HCT116 (cell line): ENCODE results near the gene PICALM. TPM values are rescaled to one million over a fixed set of nuclear protein-coding genes. Genes with fewer than 3 reads are reported as not detected.

ENCODE experiments used
- ATAC-seq: fragments of 200-7000 bp; cut with Tn5 transposase; 2 replicates; pipeline ENCODE4 v1.9.1; 2020; ENCODE audit warnings: mild to moderate bottlenecking, moderate library complexity
- BruUV-seq: library from RNA; stranded (reverse); fragments of 400-500 nt; replicated peaks from 2 replicates; lab custom pipeline; 2021; lab: Mats Ljungman, UMichigan
- CTCF ChIA-PET: fragments of 300-600 bp; sonication (Branson Sonifier 250); formaldehyde crosslinking; loops from one replicate; lab custom pipeline; 2021; ENCODE audit warnings: antibody characterized with exemption; lab: Charles Lee
- POLR2A ChIA-PET: fragments of 300-600, 350-600 bp; sonication (Branson Sonifier 250); formaldehyde crosslinking; loops from one replicate; lab custom pipeline; 2021; ENCODE audit warnings: antibody characterized with exemption; lab: Charles Lee
- RAD21 ChIA-PET, 2 experiments: fragments of 300-600 bp; sonication (Branson Sonifier 250); formaldehyde crosslinking; loops; one replicate each; lab custom pipeline; 2023; ENCODE audit warnings: low total read pairs in 2 of 2; ENCODE audit not compliant: uncharacterized antibody in 2 of 2, unreplicated experiment in 2 of 2, low non-redundant PET in 1 of 2; lab: Charles Lee
- DNase-seq: peaks from one replicate; pipeline ENCODE4 v3.0.0-alpha.2; 2010; ENCODE audit warnings: low read depth, low spot score
- H2AFZ ChIP-seq: fragments of 200-600 bp; shearing (Covaris generic), sonication (generic); 2 replicates; pipeline ENCODE4 v1.6.1; 2017; ENCODE audit warnings: low read depth, mixed run types, mixed read lengths, antibody characterized with exemption, low read length; ENCODE audit not compliant: poor library complexity, severe bottlenecking
- H3K27ac ChIP-seq: 2 replicates; pipeline ENCODE4 v1.5.1; 2012; ENCODE audit warnings: low read depth, low read length
- H3K27me3 ChIP-seq: fragments of 200-600 bp; sonication (generic); 2 replicates; pipeline ENCODE4 v1.6.1; 2016; ENCODE audit warnings: mixed run types, low read length, mixed read lengths; ENCODE audit not compliant: insufficient read depth
- H3K36me3 ChIP-seq, 2 experiments: fragments of 200-500 bp in 1 of 2; fragments of 200-600 bp in 1 of 2; sonication (Bioruptor generic) in 1 of 2; sonication (generic) in 1 of 2; 2 replicates each; pipeline versions ENCODE4 v1.5.1 to v1.6.1; 2014 to 2016; ENCODE audit warnings: low read length in 2 of 2, inconsistent platforms in 1 of 2, mixed read lengths in 1 of 2, mixed run types in 1 of 2; ENCODE audit not compliant: insufficient read depth in 2 of 2, control insufficient read depth in 1 of 2
- H3K4me1 ChIP-seq, 2 experiments: fragments of 200-600 bp in 1 of 2; sonication (generic) in 1 of 2; 2 replicates each; pipeline versions ENCODE4 v1.5.1 to v1.6.1; 2012 to 2017; ENCODE audit warnings: low read length in 2 of 2, inconsistent platforms in 1 of 2, mild to moderate bottlenecking in 1 of 2, mixed read lengths in 1 of 2, mixed run types in 1 of 2, moderate library complexity in 1 of 2; ENCODE audit not compliant: insufficient read depth in 2 of 2, control insufficient read depth in 1 of 2
- H3K4me2 ChIP-seq: fragments of 200-600 bp; sonication (generic); 2 replicates; pipeline ENCODE4 v1.6.1; 2017; ENCODE audit warnings: mixed run types, low read length, mixed read lengths
- H3K4me3 ChIP-seq, 2 experiments: fragments of 200-600 bp in 1 of 2; sonication (generic) in 1 of 2; replicated peaks in 1 of 2; 2 replicates each; pipeline ENCODE4 v1.5.1; 2011 to 2016; ENCODE audit warnings: low read length in 2 of 2, control low read depth in 1 of 2, low read depth in 1 of 2, mild to moderate bottlenecking in 1 of 2, mixed read lengths in 1 of 2, mixed run types in 1 of 2
- H3K79me2 ChIP-seq: fragments of 200-600 bp; sonication (generic); 2 replicates; pipeline ENCODE4 v1.6.1; 2017; ENCODE audit warnings: mild to moderate bottlenecking, mixed run types, low read length, moderate library complexity, mixed read lengths; ENCODE audit not compliant: insufficient read depth
- H3K9ac ChIP-seq: fragments of 200-600 bp; sonication (generic); 2 replicates; pipeline ENCODE4 v1.6.1; 2016; ENCODE audit warnings: low read length, mixed read lengths
- H3K9me2 ChIP-seq: fragments of 200-600 bp; sonication (generic), shearing (Covaris generic); 2 replicates; pipeline ENCODE4 v1.6.1; 2017; ENCODE audit warnings: mixed run types, mild to moderate bottlenecking, moderate library complexity; ENCODE audit not compliant: insufficient read depth
- H3K9me3 ChIP-seq, 2 experiments: fragments of 200-500 bp in 1 of 2; fragments of 200-600 bp in 1 of 2; sonication (Bioruptor generic) in 1 of 2; sonication (generic) in 1 of 2; 2 replicates each; pipeline ENCODE4 v1.6.1; 2014 to 2017; ENCODE audit warnings: low read length in 2 of 2, mixed read lengths in 2 of 2, inconsistent platforms in 1 of 2, low read depth in 1 of 2, mild to moderate bottlenecking in 1 of 2, mixed run types in 1 of 2, moderate library complexity in 1 of 2; ENCODE audit not compliant: control insufficient read depth in 1 of 2, insufficient read depth in 1 of 2
- H4K20me1 ChIP-seq: fragments of 200-600 bp; sonication (generic), shearing (Covaris generic); 2 replicates; pipeline ENCODE4 v1.6.1; 2017; ENCODE audit warnings: mixed run types, mild to moderate bottlenecking, moderate library complexity; ENCODE audit not compliant: insufficient read depth
- CBX3 ChIP-seq: IDR thresholded peaks from 2 replicates; pipeline ENCODE4 v1.6.1; 2012; ENCODE audit warnings: low read depth
- CEBPB ChIP-seq: IDR thresholded peaks from 2 replicates; pipeline ENCODE4 v1.6.1; 2012; ENCODE audit warnings: low read depth
- CTCF ChIP-seq, 3 experiments: fragments of 200-600 bp in 1 of 3; sonication (generic) in 1 of 3; IDR thresholded peaks in 2 of 3; conservative IDR thresholded peaks in 1 of 3; 2 replicates each; pipeline ENCODE4 v1.5.1; 2012 to 2017; ENCODE audit warnings: low read depth in 2 of 3, low read length in 2 of 3, antibody characterized with exemption in 1 of 3, borderline replicate concordance in 1 of 3, control low read depth in 1 of 3, mild to moderate bottlenecking in 1 of 3, mixed read lengths in 1 of 3, mixed run types in 1 of 3, moderate library complexity in 1 of 3; ENCODE audit not compliant: insufficient read depth in 1 of 3
- RAD21 ChIP-seq: IDR thresholded peaks from 2 replicates; pipeline ENCODE4 v1.6.1; 2012; ENCODE audit warnings: low read depth, mild to moderate bottlenecking
- SRF ChIP-seq: IDR thresholded peaks from 2 replicates; pipeline ENCODE4 v1.6.1; 2012; ENCODE audit warnings: low read depth
- YY1 ChIP-seq: IDR thresholded peaks from 2 replicates; pipeline ENCODE4 v1.6.1; 2011; ENCODE audit warnings: low read length, low read depth, moderate library complexity, mild to moderate bottlenecking; ENCODE audit not compliant: insufficient replicate concordance; ENCODE audit errors: extremely low read depth
- intact Hi-C: fragments of 100-400 bp; cut with micrococcal nuclease; formaldehyde crosslinking; loops from 2 replicates; pipeline ENCODE4 v1.10.0; 2022
- total RNA-seq: library from RNA; stranded (reverse); gene quantifications from one replicate; pipeline ENCODE4 v1.2.1, GENCODE V29; 2021; ENCODE audit not compliant: unreplicated experiment

PICALM gene
- total RNA-seq, 1 experiment from 2014 or later: 90.6 TPM

GRCh38 chr11:86041975-86042378 is 26.9 kb downstream of the PICALM start:
- BruUV-seq: no TSS peak
- DNase-seq (peak; percentile 76), ATAC-seq (peak; percentile 86)
- CTCF ChIA-PET: interaction anchor here (0.5 to 2.2 kb wide), 28 partner anchors 10 to 232 kb away, joined by 3 to 53 read pairs (median 4); partner anchors contain the start of genes CCDC83 and PICALM
- Histone ChIP-seq H3K4me2 (peak overlapping the region; percentile 56), H3K79me2 (peaks cover 90% of the 10 kb centered on the region), H3K9me3 (no peaks in the 10 kb centered on the region), H3K36me3 (no peaks in the 10 kb centered on the region), H3K4me1 (peaks cover 0 to 7% of the 10 kb centered on the region in 2 experiments; a peak in 3 of 4 replicates), H3K9ac (no peak overlapping the region), H3K27ac (no peak overlapping the region), H2AFZ (no peak overlapping the region), H3K4me3 (no peak overlapping the region), H4K20me1 (peaks cover 6% of the 10 kb centered on the region; the same call in 1 of the 2 replicates), H3K9me2 (no peaks in the 10 kb centered on the region), H3K27me3 (no peaks in the 10 kb centered on the region)
- POLR2A ChIA-PET: interaction anchor here (1.3 kb wide), 1 partner anchor 27 kb away, joined by 4 read pairs; the partner anchor contains the start of gene PICALM
- intact Hi-C loops: loop anchor here (1.0 to 10.0 kb wide), 4 partner anchors 151 to 233 kb away; partner anchors contain the start of gene CCDC83
- TF ChIP-seq SRF: no peak
- peak; percentile 64; the same call in 1 of the 2 replicates for TF ChIP-seq CBX3
- TF ChIP-seq CEBPB: no peak
- peak; percentile 84 for TF ChIP-seq RAD21
- peak; percentile 17 for TF ChIP-seq YY1
- TF ChIP-seq CTCF (IDR thresholded peaks at IDR 0.05 in 2 of 3, conservative IDR thresholded peaks at IDR 0.05 in 1 of 3; ENCODE audit: borderline replicate concordance in 1 of 3, insufficient read depth in 1 of 3, low read depth in 2 of 3, low read length in 2 of 3): peak; percentile 78 to 96 (median 79); a peak in 5 of 6 replicates
- RAD21 ChIA-PET: interaction anchor here (1.2 to 1.3 kb wide), 2 partner anchors 152 kb away, joined by 4 to 5 read pairs; no protein-coding TSS in a partner anchor
